ENCODE measurements around the gene C3orf20. TPM values are rescaled to one million over a fixed set of nuclear protein-coding genes. Genes with fewer than 3 reads are reported as not detected.

Gene C3orf20
- total and polyA plus RNA-seq, 2 of the 4 experiments (the other 2 are of a cell fraction): not detected

GRCh38 chr3:14814411-14814871, 139.5 kb downstream of the C3orf20 start:
- TF ChIP-seq SMC3 (IDR thresholded peaks at IDR 0.05; ENCODE audit: low read depth, low read length) (no peak), MAFK (IDR thresholded peaks at IDR 0.05; ENCODE audit: low read depth, low read length) (no peak), BHLHE40 (IDR thresholded peaks at IDR 0.05; ENCODE audit: low read depth, low read length) (no peak), ELK1 (IDR thresholded peaks at IDR 0.05; ENCODE audit: borderline replicate concordance, low read depth, low read length) (no peak), FOS (IDR thresholded peaks at IDR 0.05; ENCODE audit: low read depth, low read length) (no peak), USF2 (IDR thresholded peaks at IDR 0.05; ENCODE audit: low read depth, low read length) (no peak), POLR2A (IDR thresholded peaks at IDR 0.05; ENCODE audit: low read depth, low read length) (no peak), MAZ (IDR thresholded peaks at IDR 0.05; ENCODE audit: borderline replicate concordance, low read depth, low read length) (no peak), RFX5 (IDR thresholded peaks at IDR 0.05; ENCODE audit: low read depth, low read length) (no peak), CTCF (conservative IDR thresholded peaks at IDR 0.05; ENCODE audit: low read depth, low read length) (no peak), CHD1 (IDR thresholded peaks at IDR 0.05; ENCODE audit: low read depth, low read length) (no peak), NFE2L2 (IDR thresholded peaks at IDR 0.05; ENCODE audit: low read depth, low read length) (no peak), MXI1 (IDR thresholded peaks at IDR 0.05; ENCODE audit: borderline replicate concordance, low read depth, low read length) (no peak)
- no peaks in the 10 kb centered on the region for H3K9me1 ChIP-seq (ENCODE audit: insufficient read depth, low read length)
- no peaks in the 10 kb centered on the region for H3K36me3 ChIP-seq (ENCODE audit: control insufficient read depth, insufficient read depth, low read length)
- H3K27ac ChIP-seq (ENCODE audit: insufficient read depth, low read length): no peak overlapping the region
- no peak overlapping the region for H2AK5ac ChIP-seq (ENCODE audit: low read depth, low read length)
- ChIA-PET POLR2A (ENCODE audit: unreplicated experiment) (interaction anchor here (0.7 kb wide), 1 partner anchor 948 kb away, joined by 10 read pairs; no protein-coding TSS in a partner anchor), CTCF (no interaction called here)
- H3K56ac ChIP-seq (ENCODE audit: extremely low read depth, insufficient read depth, low read length): no peak overlapping the region
- H2BK20ac ChIP-seq (ENCODE audit: low read depth, low read length): no peak overlapping the region
- H3K9me3 ChIP-seq (ENCODE audit: control insufficient read depth, insufficient read depth, low read length): no peaks in the 10 kb centered on the region
- no peaks in the 10 kb centered on the region for H3K79me1 ChIP-seq (ENCODE audit: low read depth in 1 of 2, low read length in 2 of 2)
- H2BK5ac ChIP-seq (ENCODE audit: low read depth, low read length, poor library complexity, severe bottlenecking): no peak overlapping the region
- no peak overlapping the region for H4K8ac ChIP-seq (ENCODE audit: low read depth in 2 of 2, low read length in 2 of 2)
- no peak overlapping the region for H4K91ac ChIP-seq (ENCODE audit: insufficient read depth, low read depth, low read length)
- in situ Hi-C loops (cut with MboI; ENCODE audit: low sequenced_read_pairs): no loop called here
- no peak overlapping the region for H2AFZ ChIP-seq (replicated peaks; ENCODE audit: low read length, poor library complexity)
- no TSS peak for BruUV-seq (replicated peaks)
- no peak overlapping the region for H2BK15ac ChIP-seq (ENCODE audit: low read depth, low read length)
- intact Hi-C loops (cut with micrococcal nuclease): no loop called here
- no peak overlapping the region for H3K14ac ChIP-seq (replicated peaks; ENCODE audit: low read depth, low read length)
- no peak overlapping the region for H3K18ac ChIP-seq (ENCODE audit: low read depth, low read length)
- H4K5ac ChIP-seq (ENCODE audit: low read depth, low read length): no peak overlapping the region
- dilution Hi-C loops (cut with HindIII; ENCODE audit: low sequenced_read_pairs, unreplicated experiment): no loop called here
- no peak overlapping the region for H3K23ac ChIP-seq (ENCODE audit: low read depth, low read length)
- peaks cover 32% of the 10 kb centered on the region for H3K27me3 ChIP-seq (ENCODE audit: control insufficient read depth, insufficient read depth, low read length)
- no peak for ATAC-seq (ENCODE audit: low read depth)
- H4K20me1 ChIP-seq (ENCODE audit: insufficient read depth, low read length): no peaks in the 10 kb centered on the region
- WGBS, 2 experiments (ENCODE audit: extremely low coverage in 2 of 2, insufficient read length in 1 of 2): 21% methylated on average over 2 of the region's 4 CpGs; no CpG with 5 or more reads in 1 of the 2 experiments
- H3K9ac ChIP-seq (ENCODE audit: low read depth, low read length): no peak overlapping the region
- H2BK120ac ChIP-seq (ENCODE audit: low read depth, low read length): no peak overlapping the region
- no peak overlapping the region for H3K4me2 ChIP-seq (ENCODE audit: low read depth, low read length)
- DNase-seq: no peak
- H3K4ac ChIP-seq (ENCODE audit: low read depth, low read length): no peak overlapping the region
- no peak overlapping the region for H3K4me3 ChIP-seq (ENCODE audit: insufficient read depth, low read depth, low read length)
- no peaks in the 10 kb centered on the region for H3K4me1 ChIP-seq (ENCODE audit: control insufficient read depth, insufficient read depth, low read length)
- H2AK9ac ChIP-seq (replicated peaks; ENCODE audit: low read depth, low read length, poor library complexity): no peak overlapping the region
